Testis (tissue), 3 donors: ENCODE data around the gene PRKAG2. TPM values are rescaled to one million over a fixed set of nuclear protein-coding genes. Genes with fewer than 3 reads are reported as not detected.

ENCODE experiments used
- DNase-seq: peaks from one replicate; pipeline ENCODE4 v3.0.0-alpha.2; 2019
- H3K27ac ChIP-seq, 2 donors: fragments of 200-600 bp; sonication (generic); one replicate each; pipeline ENCODE4 v1.5.1; 2019
- H3K27me3 ChIP-seq: fragments of 200-600 bp; sonication (generic); one replicate; pipeline ENCODE4 v1.5.1; 2019
- H3K36me3 ChIP-seq: fragments of 200-600 bp; sonication (generic); one replicate; pipeline ENCODE4 v1.5.1; 2017; ENCODE audit warnings: low read depth; ENCODE audit errors: missing control alignments
- H3K4me1 ChIP-seq: fragments of 200-600 bp; sonication (generic); one replicate; pipeline ENCODE4 v1.5.1; 2019
- H3K4me3 ChIP-seq, 2 donors: fragments of 200-600 bp; sonication (generic); one replicate each; pipeline ENCODE4 v1.5.1; 2017 to 2019
- H3K9me3 ChIP-seq: fragments of 200-600 bp; sonication (generic); one replicate; pipeline ENCODE4 v1.5.1; 2017
- POLR2A ChIP-seq: fragments of 450-650 bp; IDR thresholded peaks from one replicate; pipeline ENCODE4 v1.6.1; 2017; ENCODE audit warnings: antibody characterized with exemption, mild to moderate bottlenecking, moderate library complexity
- WGBS, 2 donors: methylation state at CpG; one replicate each; pipeline ENCODE4 v1.1.5; 2018; 5-methylcytosine and 5-hydroxymethylcytosine counted together
- intact Hi-C: fragments of 100-400 bp; cut with DNase I; formaldehyde crosslinking; loops from one replicate; pipeline ENCODE4 v1.15.1; 2023; ENCODE audit warnings: low total_unique reads
- polyA plus RNA-seq: library from polyadenylated mRNA; stranded (reverse); fragments of 350-450 nt; fragmentation: Illumina TruSeq; extraction: RNeasy Lipid Tissue Mini Kit (QIAGEN cat#74804); gene quantifications from one replicate; pipeline ENCODE4 v1.2.3, GENCODE V29; 2014; ENCODE audit warnings: low read depth, low replicate concordance; ENCODE audit not compliant: insufficient read depth
- total RNA-seq, 2 donors: library from RNA; depleted of rRNA; stranded (reverse); fragments of >200 nt; gene quantifications; one replicate each; pipeline ENCODE4 v1.2.3, GENCODE V29; 2016
- TF ChIP-seq, protein P1 (sequence below), 3 experiments: fragments of 450-650 bp in 2 of 3; fragments of 200-600 bp in 1 of 3; sonication (generic) in 1 of 3; IDR thresholded peaks; one replicate each; pipeline ENCODE4 v1.5.1; 2016 to 2019; ENCODE audit warnings: antibody characterized with exemption in 3 of 3, mild to moderate bottlenecking in 2 of 3, moderate library complexity in 1 of 3

The PRKAG2 gene
- total and polyA plus RNA-seq, 3 donors from 2014 or later = 27.9 to 28.7 (median 28.6) TPM

DNA sequence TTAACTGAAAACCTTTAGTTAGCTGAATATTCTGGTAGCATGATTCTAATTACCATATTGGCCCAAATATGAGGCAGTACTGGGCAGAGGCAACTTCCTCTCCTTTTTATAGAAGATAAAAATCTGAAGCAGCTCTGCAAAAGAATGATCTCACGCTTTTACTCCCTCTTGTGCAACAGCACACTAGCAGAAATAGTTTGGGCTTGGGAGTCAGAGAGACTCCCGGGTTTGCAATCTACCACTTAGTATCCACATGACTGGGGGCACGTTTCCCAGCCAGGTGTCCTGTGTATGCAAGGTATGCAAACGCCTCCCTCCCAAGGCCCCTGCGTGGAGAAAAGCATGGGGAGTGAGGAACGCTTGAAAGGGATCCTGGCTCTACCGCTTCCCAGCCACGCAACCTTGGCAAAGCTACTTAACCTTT is 310.0 kb downstream of the PRKAG2 start:
- WGBS, 2 donors = 78 to 82% methylated on average over 8 of the region's 8 CpGs
- Histone ChIP-seq H3K36me3 (no peaks in the 10 kb centered on the region), H3K27ac (no peak overlapping the region), H3K9me3 (no peaks in the 10 kb centered on the region), H3K27me3 (no peaks in the 10 kb centered on the region), H3K4me1 (no peaks in the 10 kb centered on the region), H3K4me3 (no peak overlapping the region)
- TF ChIP-seq, protein P1, sequence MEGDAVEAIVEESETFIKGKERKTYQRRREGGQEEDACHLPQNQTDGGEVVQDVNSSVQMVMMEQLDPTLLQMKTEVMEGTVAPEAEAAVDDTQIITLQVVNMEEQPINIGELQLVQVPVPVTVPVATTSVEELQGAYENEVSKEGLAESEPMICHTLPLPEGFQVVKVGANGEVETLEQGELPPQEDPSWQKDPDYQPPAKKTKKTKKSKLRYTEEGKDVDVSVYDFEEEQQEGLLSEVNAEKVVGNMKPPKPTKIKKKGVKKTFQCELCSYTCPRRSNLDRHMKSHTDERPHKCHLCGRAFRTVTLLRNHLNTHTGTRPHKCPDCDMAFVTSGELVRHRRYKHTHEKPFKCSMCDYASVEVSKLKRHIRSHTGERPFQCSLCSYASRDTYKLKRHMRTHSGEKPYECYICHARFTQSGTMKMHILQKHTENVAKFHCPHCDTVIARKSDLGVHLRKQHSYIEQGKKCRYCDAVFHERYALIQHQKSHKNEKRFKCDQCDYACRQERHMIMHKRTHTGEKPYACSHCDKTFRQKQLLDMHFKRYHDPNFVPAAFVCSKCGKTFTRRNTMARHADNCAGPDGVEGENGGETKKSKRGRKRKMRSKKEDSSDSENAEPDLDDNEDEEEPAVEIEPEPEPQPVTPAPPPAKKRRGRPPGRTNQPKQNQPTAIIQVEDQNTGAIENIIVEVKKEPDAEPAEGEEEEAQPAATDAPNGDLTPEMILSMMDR (IDR thresholded peaks at IDR 0.05) = no peak
- no peak for TF ChIP-seq POLR2A
- DNase-seq = no peak
- intact Hi-C loops = no loop called here

DNA sequence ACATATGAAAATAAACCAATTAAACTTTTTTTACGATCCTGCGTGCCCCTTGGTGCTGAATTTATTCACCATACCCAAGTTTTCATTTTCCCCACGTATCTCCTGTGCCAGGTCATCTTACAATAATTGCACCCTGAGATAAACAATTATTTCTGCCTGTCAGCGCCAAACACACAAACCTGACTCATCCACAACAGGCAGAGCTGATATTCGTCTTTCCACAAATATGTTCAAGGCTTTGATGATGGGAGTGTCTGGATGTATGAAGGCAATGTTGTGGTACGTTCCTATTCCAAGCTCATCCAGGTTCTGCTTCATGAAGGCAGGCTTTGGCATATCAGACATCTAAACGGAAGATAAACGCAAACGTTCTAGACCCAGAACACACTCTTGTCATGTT is 311.4 kb downstream of the PRKAG2 start:
- TF ChIP-seq POLR2A = no peak
- TF ChIP-seq, protein P1 (IDR thresholded peaks at IDR 0.05) = no peak
- H3K36me3 ChIP-seq = no peaks in the 10 kb centered on the region
- no peaks in the 10 kb centered on the region for H3K9me3 ChIP-seq
- intact Hi-C loops = no loop called here
- WGBS, 2 donors = 91 to 94% methylated on average over 9 of the region's 9 CpGs
- no peak for DNase-seq
- no peak overlapping the region for H3K27ac ChIP-seq
- no peak overlapping the region for H3K4me3 ChIP-seq
- no peaks in the 10 kb centered on the region for H3K4me1 ChIP-seq
- no peaks in the 10 kb centered on the region for H3K27me3 ChIP-seq

DNA sequence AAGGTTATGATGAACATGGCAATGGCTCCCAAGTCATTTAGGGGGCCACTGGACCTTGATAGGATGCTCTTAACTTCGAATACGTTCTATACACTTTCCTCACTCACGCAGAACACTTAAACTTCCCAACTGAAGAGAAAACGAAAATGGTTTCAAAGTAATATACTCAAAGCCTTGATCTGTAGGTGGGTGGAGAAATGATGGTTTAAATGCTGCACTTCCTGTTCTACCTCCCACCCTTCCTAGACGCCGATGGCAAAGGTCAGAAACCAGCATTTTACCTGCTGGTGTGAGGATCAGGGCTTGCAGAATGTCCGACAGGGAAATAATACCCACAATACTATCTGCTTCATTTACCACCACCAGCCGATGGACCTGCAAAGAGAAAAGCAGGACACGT is 316.7 kb downstream of the PRKAG2 start:
- TF ChIP-seq, protein P1 (IDR thresholded peaks at IDR 0.05) = no peak
- no peak for TF ChIP-seq POLR2A
- no peaks in the 10 kb centered on the region for H3K4me1 ChIP-seq
- no peak overlapping the region for H3K4me3 ChIP-seq
- no peaks in the 10 kb centered on the region for H3K9me3 ChIP-seq
- no peak overlapping the region for H3K27ac ChIP-seq
- DNase-seq = no peak
- intact Hi-C loops = no loop called here
- H3K36me3 ChIP-seq = no peaks in the 10 kb centered on the region
- H3K27me3 ChIP-seq = no peaks in the 10 kb centered on the region
- WGBS, 2 donors = 92 to 95% methylated on average over 9 of the region's 9 CpGs

DNA sequence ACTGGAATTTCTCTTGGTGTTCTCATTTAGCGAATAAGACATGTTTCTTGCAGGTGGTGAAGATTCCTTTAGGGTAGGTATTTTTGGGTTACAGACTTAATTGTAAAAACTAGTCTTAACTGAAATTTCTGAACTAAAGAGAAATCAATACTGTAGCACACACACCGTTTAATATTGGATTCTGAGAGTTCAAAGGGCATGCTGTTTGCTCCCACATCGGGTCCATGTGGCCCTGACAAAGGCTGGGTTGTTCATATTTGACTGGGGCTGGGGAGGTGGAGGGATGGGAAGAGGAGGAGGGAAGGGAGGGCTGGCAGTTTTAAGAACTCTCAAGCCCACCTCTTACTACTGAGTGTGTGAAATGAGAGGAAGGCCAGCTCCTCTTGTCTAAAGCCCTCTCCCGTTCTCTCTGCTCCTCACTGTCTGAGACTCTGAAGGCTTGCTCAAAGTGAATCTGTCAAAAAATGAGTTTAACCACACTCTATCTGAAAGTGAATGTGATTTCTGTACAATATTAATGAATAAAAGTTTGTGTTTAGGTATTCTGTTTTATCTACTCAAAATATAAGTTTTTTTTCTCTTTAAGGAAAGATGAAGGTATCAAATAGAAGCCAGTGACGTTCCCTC is 317.2 kb downstream of the PRKAG2 start:
- Histone ChIP-seq H3K36me3 (no peaks in the 10 kb centered on the region), H3K27me3 (no peaks in the 10 kb centered on the region), H3K27ac (no peak overlapping the region), H3K4me1 (no peaks in the 10 kb centered on the region), H3K9me3 (no peaks in the 10 kb centered on the region), H3K4me3 (no peak overlapping the region)
- intact Hi-C loops = no loop called here
- no peak for DNase-seq
- WGBS, 2 donors = 92 to 94% methylated on average over 5 of the region's 5 CpGs
- TF ChIP-seq, protein P1 (IDR thresholded peaks at IDR 0.05) = no peak
- no peak for TF ChIP-seq POLR2A

DNA sequence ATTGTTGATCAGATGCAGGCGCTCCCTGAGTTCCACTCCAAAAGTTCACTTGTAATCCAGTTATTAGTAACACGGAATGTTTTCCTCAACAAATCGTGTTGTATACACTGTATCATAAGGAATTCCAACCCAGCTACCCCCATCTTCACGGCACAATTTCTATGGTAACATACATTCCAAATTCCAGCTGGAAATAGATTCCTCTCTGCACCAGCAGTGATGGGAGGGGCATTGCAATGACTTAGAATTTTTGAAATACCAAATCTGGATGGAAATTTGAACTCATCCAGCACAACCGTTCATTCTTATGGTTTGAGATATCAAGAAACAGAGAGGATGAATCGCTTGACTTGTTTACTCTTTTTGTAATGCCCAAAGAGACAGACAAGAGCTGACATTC is 318.3 kb downstream of the PRKAG2 start:
- Histone ChIP-seq H3K27me3 (no peaks in the 10 kb centered on the region), H3K9me3 (no peaks in the 10 kb centered on the region), H3K4me3 (no peak overlapping the region), H3K4me1 (no peaks in the 10 kb centered on the region), H3K27ac (no peak overlapping the region), H3K36me3 (no peaks in the 10 kb centered on the region)
- intact Hi-C loops = no loop called here
- WGBS, 2 donors = 78 to 83% methylated on average over 6 of the region's 6 CpGs
- DNase-seq = no peak
- TF ChIP-seq POLR2A = no peak
- TF ChIP-seq, protein P1 (IDR thresholded peaks at IDR 0.05) = no peak
